ENCODE results near the gene ALG10B.
A peak's percentile ranks its signal among the peaks of the same experiment; 100 is the strongest.
"Not testable (repeated sequence)": the region's sequence is repeated elsewhere in the genome, so short reads cannot be mapped to it uniquely, and the experiment has no call there.

ALG10B gene

DNA sequence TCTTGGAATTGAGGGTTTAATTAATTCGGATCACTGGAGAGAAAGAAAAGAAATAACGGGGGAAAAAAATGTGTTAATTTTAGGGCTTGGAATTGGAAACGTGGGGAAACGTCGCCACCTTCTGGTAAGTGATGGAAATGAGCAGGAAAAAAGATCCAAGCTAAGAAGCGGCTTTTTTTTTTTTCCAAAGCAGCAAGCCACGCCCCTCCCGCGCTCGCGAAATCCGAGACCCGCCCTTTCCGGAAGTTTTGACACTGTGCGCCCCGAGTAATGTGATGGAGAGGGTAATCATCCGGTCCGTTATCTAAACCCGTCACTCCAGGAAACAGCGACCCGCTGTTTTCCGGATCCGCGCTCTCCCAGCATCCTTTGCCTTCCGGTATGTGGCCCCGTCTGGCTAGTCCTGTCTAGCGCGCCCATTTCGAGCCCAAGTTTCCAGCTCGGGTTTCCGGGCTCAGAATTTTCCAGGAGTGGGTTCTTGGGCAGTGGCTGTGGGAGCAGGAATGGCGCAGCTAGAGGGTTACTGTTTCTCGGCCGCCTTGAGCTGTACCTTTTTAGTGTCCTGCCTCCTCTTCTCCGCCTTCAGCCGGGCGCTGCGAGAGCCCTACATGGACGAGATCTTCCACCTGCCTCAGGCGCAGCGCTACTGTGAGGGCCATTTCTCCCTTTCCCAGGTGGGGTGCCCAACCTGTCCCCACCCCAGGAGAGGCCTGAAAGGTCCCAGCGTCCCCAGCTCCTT, at the start of gene ALG10B:
ALG10B (plus strand) TSS at position 384 of the 739 bp plus-strand sequence; CDS start at position 504, 120 bp downstream.
- peak; percentile 87 to 93 for DNase-seq (ENCODE audit: low read depth in 1 of 2, low spot score in 1 of 2)

- DNase-seq (ENCODE audit: low read depth in 1 of 2, low spot score in 1 of 2): no peak
Measured at GRCh38 chr12:38268612-38269011, 48.0 kb upstream of the ALG10B start.

- no peak for DNase-seq (ENCODE audit: low read depth in 1 of 2, low spot score in 1 of 2)
Measured at GRCh38 chr12:38269897-38270296, 46.7 kb upstream of the ALG10B start.

DNA sequence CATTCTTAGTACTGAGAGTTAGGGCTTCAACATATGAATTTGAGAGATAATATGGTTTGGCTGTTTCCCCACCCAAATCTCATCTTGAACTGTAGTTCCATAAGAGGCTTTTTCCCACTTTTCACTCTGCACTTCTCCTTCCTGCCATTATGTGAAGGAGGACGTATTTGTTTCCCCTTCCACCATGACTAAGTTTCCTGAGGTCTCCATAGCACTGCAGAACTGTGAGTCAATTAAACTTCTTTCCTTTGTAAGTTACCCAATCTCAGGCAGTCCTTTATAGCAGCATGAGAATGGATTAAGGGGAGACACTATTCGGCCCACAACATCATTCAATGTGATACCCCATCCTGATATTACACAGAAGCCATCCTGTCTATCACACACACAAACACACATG, 36.8 kb upstream of the ALG10B start:
- DNase-seq (ENCODE audit: low read depth in 1 of 2, low spot score in 1 of 2): no peak

DNA sequence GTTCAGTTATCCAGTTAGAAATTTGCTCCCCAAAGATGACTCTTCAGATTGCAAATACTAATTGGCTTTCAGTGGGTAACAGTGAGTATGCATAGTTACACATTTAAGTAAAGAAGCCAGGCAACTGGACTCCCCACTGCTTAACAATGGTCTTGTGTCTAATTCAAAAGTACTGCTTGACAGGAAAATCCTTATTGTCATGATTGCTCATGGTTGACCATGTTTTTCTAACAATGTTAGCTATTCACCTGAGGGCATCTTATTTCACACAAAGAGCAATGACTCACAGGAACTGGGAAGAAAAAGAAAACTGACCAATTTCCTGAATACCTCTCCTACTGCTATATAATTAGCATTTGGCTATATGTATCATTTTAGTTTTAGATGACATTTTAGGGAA, 33.7 kb upstream of the ALG10B start:
- no peak for DNase-seq (ENCODE audit: low read depth in 1 of 2, low spot score in 1 of 2)

- no peak for DNase-seq (ENCODE audit: low read depth in 1 of 2, low spot score in 1 of 2)
Measured at GRCh38 chr12:38289396-38289795, 27.2 kb upstream of the ALG10B start.

DNA sequence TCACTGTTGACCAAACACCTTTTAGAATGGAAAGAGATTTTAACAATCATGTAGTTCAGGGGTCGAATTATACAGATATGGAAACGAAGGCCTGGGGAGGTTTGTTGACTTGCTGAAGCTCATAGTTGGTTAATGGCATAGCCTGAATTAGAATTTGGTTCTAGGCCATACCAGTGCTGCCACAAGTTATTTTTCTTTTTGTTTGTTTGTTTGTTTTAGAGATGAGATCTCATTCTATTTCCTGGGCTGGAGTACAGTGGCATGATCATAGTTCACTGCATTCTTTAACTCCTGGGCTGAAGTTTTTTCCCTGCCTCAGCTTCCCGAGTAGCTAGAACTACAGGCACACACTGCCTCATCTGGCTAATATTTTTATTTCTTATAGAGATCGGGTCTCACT, 25.4 kb upstream of the ALG10B start:
- DNase-seq (ENCODE audit: low read depth in 1 of 2, low spot score in 1 of 2): no peak

DNA sequence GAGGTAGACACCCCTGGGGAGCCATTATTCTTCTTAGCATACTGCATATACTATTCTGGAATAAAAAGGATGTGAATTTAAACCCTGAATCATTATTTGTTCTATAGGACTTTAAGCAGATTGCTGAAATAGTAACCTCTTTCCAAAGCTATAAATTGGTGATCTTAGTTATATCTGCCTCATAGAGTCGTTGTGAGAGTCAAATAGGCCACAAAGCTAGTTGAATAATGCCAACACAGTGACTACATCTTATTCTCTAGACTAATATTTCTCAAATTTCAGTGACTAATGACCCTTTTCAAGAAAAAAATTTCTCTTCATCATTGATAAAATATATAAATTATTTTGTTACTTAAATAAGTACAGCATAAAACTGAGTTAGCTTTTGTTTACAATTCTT, 13.6 kb upstream of the ALG10B start:
- DNase-seq (ENCODE audit: low read depth in 1 of 2, low spot score in 1 of 2): not testable (repeated sequence)

GRCh38 chr12:38321966-38322365, 5.4 kb downstream of the ALG10B start:
- DNase-seq (ENCODE audit: low read depth in 1 of 2, low spot score in 1 of 2): not testable (repeated sequence)

- no peak for DNase-seq (ENCODE audit: low read depth in 1 of 2, low spot score in 1 of 2)
Measured at GRCh38 chr12:38324912-38325311, 8.3 kb downstream of the ALG10B start.

GRCh38 chr12:38327356-38327755, 10.8 kb downstream of the ALG10B start:
- DNase-seq (ENCODE audit: low read depth in 1 of 2, low spot score in 1 of 2): no peak

DNA sequence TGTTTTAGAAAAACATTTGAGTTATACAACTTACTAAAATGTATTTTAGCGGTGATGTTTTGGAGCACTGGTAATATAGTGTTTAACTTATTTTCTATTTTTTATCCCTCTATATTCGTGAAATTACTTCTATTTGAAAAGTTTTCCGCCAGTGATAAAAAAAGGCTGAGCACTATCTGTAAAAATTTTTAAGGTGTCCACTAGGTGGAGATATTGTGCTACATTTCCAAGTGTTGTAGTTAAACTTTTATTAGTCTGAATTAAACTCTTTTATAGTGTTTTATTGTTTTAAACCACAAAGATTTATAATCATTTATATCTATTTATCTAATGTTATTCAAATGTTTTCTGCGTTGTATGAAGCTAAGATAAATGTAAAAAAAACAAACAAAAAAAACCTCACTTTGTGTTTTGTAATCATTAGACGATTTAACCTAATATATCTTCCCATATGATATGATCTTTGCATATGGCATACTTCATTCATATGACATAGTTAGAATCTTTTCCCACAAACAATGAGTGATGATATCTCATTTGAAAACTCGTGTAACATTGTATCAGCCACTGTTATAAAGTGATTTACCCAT, 11.8 kb downstream of the ALG10B start:
- no peak for DNase-seq (ENCODE audit: low read depth in 1 of 2, low spot score in 1 of 2)

DNA sequence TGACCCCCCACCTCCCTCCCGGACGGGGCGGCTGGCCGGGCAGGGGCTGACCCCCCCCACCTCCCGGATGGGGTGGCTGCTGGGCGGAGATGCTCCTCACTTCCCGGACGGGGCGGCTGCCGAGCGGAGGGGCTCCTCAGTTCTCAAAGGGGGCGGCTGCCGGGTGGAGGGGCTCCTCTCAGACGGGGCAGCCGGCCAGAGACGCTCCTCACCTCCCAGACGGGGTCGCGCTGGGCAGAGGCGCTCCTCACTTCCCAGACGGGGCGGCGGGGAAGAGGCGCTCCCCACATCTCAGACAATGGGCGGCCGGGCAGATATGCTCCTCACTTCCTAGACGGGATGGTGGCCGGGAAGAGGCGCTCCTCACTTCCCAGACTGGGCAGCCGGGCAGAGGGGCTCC, 13.8 kb downstream of the ALG10B start:
- DNase-seq (ENCODE audit: low read depth in 1 of 2, low spot score in 1 of 2): not testable (repeated sequence)

DNA sequence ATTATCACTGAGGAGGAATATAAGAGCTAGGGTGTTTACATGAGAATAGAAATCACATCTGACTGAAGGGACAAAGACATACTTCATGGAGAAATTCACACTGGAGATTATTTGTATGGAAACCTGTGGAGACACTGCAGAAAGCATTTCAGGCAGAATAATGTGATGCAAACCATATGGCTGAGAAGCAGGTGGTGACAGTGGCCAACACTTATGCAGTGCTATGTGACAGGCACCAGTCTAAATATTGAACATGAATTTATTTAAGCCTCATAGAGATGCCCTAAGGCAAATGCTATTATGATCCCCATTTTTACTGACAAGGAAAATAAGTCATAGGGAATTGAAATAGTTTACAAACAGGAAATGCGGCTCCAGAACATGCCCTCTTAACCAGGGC, 16.2 kb downstream of the ALG10B start:
- no peak for DNase-seq (ENCODE audit: low read depth in 1 of 2, low spot score in 1 of 2)

DNA sequence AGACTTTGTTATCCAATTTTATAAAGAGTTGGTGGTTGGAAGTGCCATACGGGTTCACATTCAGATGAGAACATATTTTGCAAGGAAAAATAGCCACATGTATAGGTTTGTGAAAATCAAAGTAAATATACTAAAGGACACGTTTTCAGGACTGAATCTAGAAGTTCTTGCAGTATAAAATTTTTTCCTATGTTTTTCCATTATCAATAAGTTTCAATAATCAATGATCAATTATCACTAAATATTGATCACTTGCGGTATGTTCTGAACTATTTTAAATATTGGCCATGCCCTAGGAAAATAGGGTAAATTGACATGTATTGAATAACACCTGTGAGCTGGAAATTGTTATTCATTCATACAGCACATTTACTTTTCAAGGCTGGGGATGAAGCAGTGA, 25.9 kb downstream of the ALG10B start:
- no peak for DNase-seq (ENCODE audit: low read depth in 1 of 2, low spot score in 1 of 2)

DNA sequence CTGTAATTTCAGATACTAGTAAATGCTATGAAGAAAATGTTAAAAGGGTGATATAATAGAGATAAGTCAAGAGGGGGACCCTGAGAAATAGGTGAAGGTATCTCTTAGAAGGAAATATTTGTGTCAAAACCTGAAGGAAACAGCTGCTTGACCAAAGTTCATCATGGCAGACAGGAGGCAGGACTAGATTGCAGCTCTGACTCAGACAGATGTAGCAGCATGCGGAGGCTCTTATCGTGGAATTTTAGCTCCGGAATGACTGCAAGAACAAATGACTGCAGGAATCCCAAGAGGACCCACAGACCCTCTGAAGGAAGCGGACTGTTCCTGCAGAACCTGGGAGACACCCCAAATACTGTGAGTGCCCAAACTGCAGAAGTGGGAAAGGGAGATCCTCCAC, 26.7 kb downstream of the ALG10B start:
- DNase-seq (ENCODE audit: low read depth in 1 of 2, low spot score in 1 of 2): not testable (repeated sequence)

GRCh38 chr12:38343916-38344315, 27.3 kb downstream of the ALG10B start:
- DNase-seq (ENCODE audit: low read depth in 1 of 2, low spot score in 1 of 2): not testable (repeated sequence)

DNA sequence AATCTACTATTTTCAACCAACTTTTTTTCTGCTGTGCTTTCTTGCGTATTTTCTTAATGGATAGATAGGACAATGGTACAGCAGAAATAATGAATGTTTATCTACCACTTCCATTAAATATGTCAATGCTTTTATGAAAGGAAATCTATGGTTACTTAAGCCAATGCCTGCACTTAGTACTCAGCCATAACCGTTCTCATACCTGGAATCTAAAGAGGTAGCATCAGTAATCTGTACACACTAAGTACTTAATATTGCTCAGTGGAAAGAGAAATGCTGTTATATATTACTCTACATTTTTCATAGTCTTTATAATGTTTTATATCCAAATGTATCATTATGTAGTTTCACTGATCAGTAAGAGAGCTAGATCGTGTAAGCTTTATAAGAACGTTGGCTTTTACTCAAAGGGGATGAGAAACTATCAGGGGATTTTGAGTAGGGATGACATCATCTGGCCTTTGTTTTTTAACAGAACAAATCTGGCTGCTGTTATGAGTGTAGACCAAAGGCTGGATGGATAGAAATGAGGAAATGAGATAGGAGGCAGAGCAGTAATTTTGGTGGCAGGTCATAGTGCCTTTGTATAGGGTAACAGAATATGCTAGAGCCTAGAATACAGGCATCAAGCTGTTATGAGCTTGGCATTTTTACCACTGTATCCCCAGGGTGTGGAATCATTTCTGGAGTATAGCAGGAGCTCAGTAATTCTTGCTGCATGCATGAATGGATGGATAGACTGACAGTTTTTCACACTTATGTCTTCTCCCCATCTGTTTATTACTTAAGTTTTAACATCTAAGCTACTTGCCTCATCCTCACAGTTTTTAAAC, 34.0 kb downstream of the ALG10B start:
- DNase-seq (ENCODE audit: low read depth in 1 of 2, low spot score in 1 of 2): no peak

GRCh38 chr12:38351175-38351508, 34.6 kb downstream of the ALG10B start:
- DNase-seq (ENCODE audit: low read depth in 1 of 2, low spot score in 1 of 2): not testable (repeated sequence)

DNA sequence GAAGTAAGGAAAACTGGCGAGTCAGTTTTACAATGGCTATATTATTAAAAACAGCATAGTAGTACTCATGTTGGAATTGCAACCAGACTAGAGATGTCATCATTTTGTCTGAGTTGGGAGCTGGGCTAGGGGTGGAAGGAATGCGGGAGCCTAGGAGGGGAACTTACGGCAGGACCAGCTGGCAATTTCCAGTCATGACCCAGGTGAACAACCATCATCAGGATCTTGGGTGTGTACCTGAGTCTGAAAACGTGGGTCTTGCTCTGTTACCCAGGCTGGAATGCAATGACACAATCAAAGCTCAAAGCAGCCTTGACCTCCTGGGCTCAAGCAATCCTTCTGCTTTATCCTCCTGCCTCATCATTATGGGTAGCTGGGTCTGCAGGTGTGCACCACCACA, 50.9 kb downstream of the ALG10B start:
- no peak for DNase-seq (ENCODE audit: low read depth in 1 of 2, low spot score in 1 of 2)

GRCh38 chr12:38370311-38370710, 53.7 kb downstream of the ALG10B start:
- DNase-seq (ENCODE audit: low read depth in 1 of 2, low spot score in 1 of 2): no peak

DNA sequence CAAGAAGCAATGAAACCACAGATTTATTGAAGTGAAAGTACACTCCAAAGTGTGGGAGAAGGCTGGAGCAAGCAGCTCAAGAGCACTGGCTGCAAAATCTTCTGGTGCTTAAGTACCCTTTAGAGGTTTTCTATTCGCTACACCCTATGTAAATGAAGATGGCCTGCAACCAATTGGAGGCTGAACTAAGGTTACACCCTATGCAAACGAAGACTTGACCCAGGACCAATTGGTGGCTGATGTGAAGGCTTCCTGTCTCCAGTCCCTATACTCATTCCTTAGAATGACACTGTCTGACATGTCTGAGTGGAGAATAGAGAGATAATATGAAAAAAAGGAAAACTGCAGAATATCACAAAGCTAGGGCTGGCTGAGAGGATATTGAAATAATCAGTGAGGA, 57.2 kb downstream of the ALG10B start:
- no peak for DNase-seq (ENCODE audit: low read depth in 1 of 2, low spot score in 1 of 2)
